Left ventricle myocardium inferior (tissue), 1 donor: ENCODE results near the gene TRPM2. TPM values are rescaled to one million over a fixed set of nuclear protein-coding genes. Genes with fewer than 3 reads are reported as not detected.

Source experiments
- DNase-seq: peaks from one replicate; pipeline ENCODE4 v3.0.0-alpha.2; 2020
- H3K27ac ChIP-seq: fragments of 200-600 bp; replicated peaks from 2 replicates; pipeline ENCODE4 v1.8.0; 2021
- H3K27me3 ChIP-seq: fragments of 200-600 bp; 2 replicates; pipeline ENCODE4 v1.8.0; 2021; ENCODE audit warnings: low read depth
- H3K36me3 ChIP-seq: fragments of 200-600 bp; 2 replicates; pipeline ENCODE4 v1.8.0; 2021
- H3K4me1 ChIP-seq: fragments of 200-600 bp; 2 replicates; pipeline ENCODE4 v1.8.0; 2021
- H3K4me3 ChIP-seq: fragments of 200-600 bp; 2 replicates; pipeline ENCODE4 v1.8.0; 2021; ENCODE audit warnings: mild to moderate bottlenecking, moderate library complexity
- H3K9me3 ChIP-seq: fragments of 200-600 bp; replicated peaks from 2 replicates; pipeline ENCODE4 v1.8.0; 2021
- CTCF ChIP-seq: fragments of 200-600 bp; IDR thresholded peaks from 2 replicates; pipeline ENCODE4 v1.8.0; 2021; ENCODE audit warnings: antibody characterized with exemption, mild to moderate bottlenecking, borderline replicate concordance
- intact Hi-C: fragments of 100-400 bp; cut with micrococcal nuclease; formaldehyde crosslinking; loops from one replicate; pipeline ENCODE4 v1.11.0; 2022
- total RNA-seq: library from RNA; stranded (reverse); fragmentation: NEBNext Ultra II Directional; extraction: Animal tissue kit (Norgen Biotek cat#: 25700); gene quantifications from one replicate; pipeline ENCODE4 v1.2.1, GENCODE V29; 2021
- donor health status: DM: no; HTN: yes; CAD: no; lungs with severe emphysema.

TRPM2 gene
- total RNA-seq, 1 donor from 2014 or later = 1.8 TPM

DNA sequence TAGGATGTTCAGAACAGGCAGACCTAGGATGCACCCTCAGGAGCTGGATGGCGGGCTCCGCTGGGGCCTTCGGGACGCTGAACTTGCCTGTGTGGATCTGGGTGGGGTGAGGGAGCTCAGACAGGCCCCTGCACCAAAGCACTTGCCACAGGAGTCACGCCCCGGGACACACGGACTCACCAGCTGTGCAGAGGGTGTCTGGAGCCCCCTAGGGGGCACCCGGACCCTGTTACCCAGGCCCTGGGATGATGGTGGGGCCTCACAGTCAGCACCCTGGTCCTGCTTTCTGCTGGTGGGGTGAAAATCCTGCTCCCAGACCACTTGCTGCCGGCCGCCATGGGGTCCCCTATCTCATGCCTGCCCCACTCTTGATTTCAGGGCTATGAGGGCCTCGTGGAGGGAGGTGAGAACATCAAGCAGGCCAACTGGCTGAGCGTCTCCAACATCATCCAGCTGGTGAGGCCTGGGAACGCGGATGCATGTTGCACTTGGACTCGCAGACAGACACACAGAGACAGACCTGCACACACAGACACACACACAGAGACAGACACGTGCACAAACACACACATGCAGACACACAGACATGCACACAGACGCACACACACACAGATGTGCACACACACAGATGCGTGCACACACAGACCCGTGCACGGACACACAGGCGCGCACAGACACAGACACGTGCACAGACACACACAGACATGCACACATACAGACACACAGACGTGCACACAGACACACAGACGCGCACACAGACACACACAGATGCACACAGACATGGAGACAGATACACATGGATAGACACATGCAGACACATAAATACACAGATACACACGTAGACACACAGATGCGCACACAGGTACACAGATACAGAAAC lies 42.6 kb upstream of the TRPM2 start:
- Histone ChIP-seq H3K27me3 (no peaks in the 10 kb centered on the region), H3K9me3 (no peaks in the 10 kb centered on the region), H3K4me3 (no peak overlapping the region), H3K36me3 (peaks cover 74% of the 10 kb centered on the region), H3K4me1 (peaks cover 4% of the 10 kb centered on the region), H3K27ac (no peak overlapping the region)
- no peak for DNase-seq
- TF ChIP-seq CTCF = no peak
- intact Hi-C loops = no loop called here

DNA sequence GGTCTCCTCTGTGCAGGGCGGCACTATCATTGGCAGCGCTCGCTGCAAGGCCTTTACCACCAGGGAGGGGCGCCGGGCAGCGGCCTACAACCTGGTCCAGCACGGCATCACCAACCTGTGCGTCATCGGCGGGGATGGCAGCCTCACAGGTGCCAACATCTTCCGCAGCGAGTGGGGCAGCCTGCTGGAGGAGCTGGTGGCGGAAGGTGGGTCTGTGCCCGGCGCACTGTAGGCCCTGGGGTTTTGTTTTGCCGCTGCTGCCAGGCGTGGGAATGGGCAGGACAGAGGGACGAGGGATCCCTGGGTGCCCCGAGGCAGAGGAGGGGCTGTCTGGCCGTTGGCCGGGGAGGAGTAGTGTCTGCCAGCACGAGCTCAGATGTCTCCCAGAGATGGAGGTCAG lies 41.3 kb upstream of the TRPM2 start:
- no peak overlapping the region for H3K27ac ChIP-seq
- intact Hi-C loops = no loop called here
- no peaks in the 10 kb centered on the region for H3K9me3 ChIP-seq
- TF ChIP-seq CTCF = no peak
- peaks cover 78% of the 10 kb centered on the region for H3K36me3 ChIP-seq
- H3K4me3 ChIP-seq = no peak overlapping the region
- no peaks in the 10 kb centered on the region for H3K4me1 ChIP-seq
- no peak for DNase-seq
- no peaks in the 10 kb centered on the region for H3K27me3 ChIP-seq

DNA sequence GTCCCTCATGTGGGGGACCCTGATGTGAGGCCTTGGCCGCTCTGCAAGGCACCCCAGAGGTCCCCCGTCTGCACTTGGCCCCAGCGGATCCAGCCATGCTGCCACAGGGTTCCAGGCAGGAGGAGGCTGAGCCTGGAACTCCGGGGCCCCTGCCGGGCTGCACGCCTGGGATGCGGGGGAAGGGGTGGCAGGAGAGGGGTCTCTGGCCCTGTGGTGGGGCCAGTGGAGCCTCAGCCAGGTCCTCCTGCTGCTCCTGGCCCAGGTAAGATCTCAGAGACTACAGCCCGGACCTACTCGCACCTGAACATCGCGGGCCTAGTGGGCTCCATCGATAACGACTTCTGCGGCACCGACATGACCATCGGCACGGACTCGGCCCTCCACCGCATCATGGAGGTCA lies 40.7 kb upstream of the TRPM2 start:
- Histone ChIP-seq H3K4me3 (no peak overlapping the region), H3K27me3 (no peaks in the 10 kb centered on the region), H3K9me3 (no peaks in the 10 kb centered on the region), H3K27ac (no peak overlapping the region), H3K36me3 (peaks cover 78% of the 10 kb centered on the region), H3K4me1 (no peaks in the 10 kb centered on the region)
- intact Hi-C loops = no loop called here
- DNase-seq = no peak
- TF ChIP-seq CTCF = no peak

GRCh38 chr21:44313451-44313850 lies 40.0 kb upstream of the TRPM2 start:
- intact Hi-C loops = no loop called here
- H3K9me3 ChIP-seq = no peaks in the 10 kb centered on the region
- peaks cover 83% of the 10 kb centered on the region for H3K36me3 ChIP-seq
- H3K27me3 ChIP-seq = no peaks in the 10 kb centered on the region
- no peak for DNase-seq
- no peaks in the 10 kb centered on the region for H3K4me1 ChIP-seq
- no peak overlapping the region for H3K4me3 ChIP-seq
- TF ChIP-seq CTCF = no peak
- H3K27ac ChIP-seq = no peak overlapping the region

DNA sequence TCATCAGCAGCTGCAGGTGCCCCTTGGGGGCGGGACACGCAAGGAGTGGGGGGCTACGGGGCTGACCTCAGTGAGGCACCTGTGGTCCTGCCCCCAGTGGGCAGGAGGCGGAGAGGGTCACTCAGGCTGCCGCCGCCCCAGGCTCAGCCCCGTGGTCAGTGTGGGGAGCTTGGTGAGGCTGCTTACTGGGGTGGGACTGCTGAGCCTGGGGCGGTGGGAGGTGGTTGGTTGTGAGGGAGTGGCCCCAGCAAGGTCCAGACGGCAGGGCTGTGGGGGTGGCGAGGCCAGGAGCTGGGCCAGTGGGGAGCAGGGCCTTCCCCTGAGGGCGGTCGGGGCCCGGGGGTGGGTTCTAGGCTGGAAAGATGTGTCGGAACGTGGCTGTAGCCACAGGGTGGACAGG lies 39.3 kb upstream of the TRPM2 start:
- DNase-seq = no peak
- Histone ChIP-seq H3K9me3 (no peaks in the 10 kb centered on the region), H3K27me3 (no peaks in the 10 kb centered on the region), H3K4me1 (no peaks in the 10 kb centered on the region), H3K27ac (no peak overlapping the region), H3K4me3 (no peak overlapping the region), H3K36me3 (peaks cover 90% of the 10 kb centered on the region)
- no peak for TF ChIP-seq CTCF
- intact Hi-C loops = no loop called here
